Measurements from ENCODE around the gene ADGRA3. TPM values are rescaled to one million over a fixed set of nuclear protein-coding genes. Genes with fewer than 3 reads are reported as not detected.

Gene ADGRA3
- total RNA-seq, 1 experiment from 2014 or later = 56.5 TPM

DNA sequence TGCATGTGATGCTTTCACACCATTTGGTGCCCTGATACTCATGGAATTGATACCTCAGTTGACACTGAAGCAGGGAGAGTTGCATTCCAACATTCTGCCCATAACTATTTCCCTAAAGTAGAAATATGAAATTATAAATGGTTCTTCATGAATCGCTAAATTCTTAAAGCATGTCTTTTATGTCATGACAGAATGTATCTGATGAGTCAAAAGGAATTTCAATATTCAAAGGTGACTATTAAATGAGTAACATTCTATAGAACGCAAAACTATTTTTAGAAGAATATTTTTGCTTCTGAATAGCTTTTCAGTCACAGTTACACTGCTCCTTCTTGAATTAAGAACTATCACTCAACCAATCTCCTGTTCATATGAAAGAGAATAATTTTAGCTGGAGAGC is 152.8 kb downstream of the ADGRA3 start:
- Histone ChIP-seq H3K27ac (ENCODE audit: insufficient read length, low read depth, low read length) (no peak overlapping the region), H3K23ac (ENCODE audit: insufficient read length, low read depth, low read length) (no peak overlapping the region), H4K8ac (replicated peaks; ENCODE audit: insufficient read length, low read depth, low read length) (no peak overlapping the region), H3K79me1 (ENCODE audit: insufficient read depth, low read depth, low read length, poor library complexity, severe bottlenecking) (no peaks in the 10 kb centered on the region), H3K56ac (ENCODE audit: insufficient read length, low read depth, low read length) (no peak overlapping the region), H2BK12ac (ENCODE audit: insufficient read length, low read depth, low read length) (no peak overlapping the region), H3K27me3 (ENCODE audit: insufficient read depth, low read length) (no peaks in the 10 kb centered on the region), H3K4me1 (ENCODE audit: insufficient read depth, low read length) (peaks cover 4% of the 10 kb centered on the region; the same call in 1 of the 2 replicates), H3K18ac (ENCODE audit: insufficient read length, low read depth, low read length) (no peak overlapping the region), H2BK20ac (ENCODE audit: low read depth, low read length, poor library complexity, severe bottlenecking) (no peak overlapping the region), H2AK5ac (ENCODE audit: insufficient read length, low read length) (no peak overlapping the region), H2AFZ (ENCODE audit: low read length) (no peak overlapping the region), H3K4ac (ENCODE audit: low read depth, low read length) (no peak overlapping the region), H3T11ph (ENCODE audit: low read length) (no peak overlapping the region), H4K91ac (ENCODE audit: insufficient read length, low read depth, low read length) (no peak overlapping the region), H2BK120ac (ENCODE audit: low read depth, low read length, poor library complexity, severe bottlenecking) (no peak overlapping the region), H3K14ac (ENCODE audit: insufficient read depth, low read length) (no peak overlapping the region), H4K20me1 (ENCODE audit: control insufficient read depth, insufficient read depth, insufficient read length) (no peaks in the 10 kb centered on the region), H3K4me2 (ENCODE audit: insufficient read depth, insufficient read length, low read length) (no peak overlapping the region), H3K79me2 (ENCODE audit: insufficient read depth, low read length) (no peaks in the 10 kb centered on the region), H3K9ac (ENCODE audit: extremely low read depth, insufficient read length, low read length) (no peak overlapping the region), H4K5ac (ENCODE audit: insufficient read length, low read depth, low read length) (no peak overlapping the region), H3K9me3 (ENCODE audit: control insufficient read depth, low read depth, low read length) (no peaks in the 10 kb centered on the region), H3K23me2 (ENCODE audit: insufficient read length, low read depth, low read length, poor library complexity, severe bottlenecking) (no peaks in the 10 kb centered on the region), H2BK5ac (ENCODE audit: insufficient read length, low read length) (no peak overlapping the region), H2BK15ac (ENCODE audit: low read depth, low read length) (no peak overlapping the region)
- Mint-ChIP-seq H3K9me3 (peaks cover 3 to 4% of the 10 kb centered on the region in 2 experiments; a peak in 3 of 5 replicates), H3K27me3 (ENCODE audit: low read depth) (no peaks in the 10 kb centered on the region; the same call in 1 of the 2 replicates), H3K4me1 (peaks cover 11 to 17% of the 10 kb centered on the region in 2 experiments), H3K36me3 (ENCODE audit: insufficient read depth in 1 of 3, low read depth in 3 of 3) (peaks cover 0 to 6% (median 6%) of the 10 kb centered on the region in 3 experiments; a peak in 5 of 7 replicates), H3K4me3 (no peak overlapping the region), H3K27ac (no peak overlapping the region)
- TF ChIP-seq, protein P1, sequence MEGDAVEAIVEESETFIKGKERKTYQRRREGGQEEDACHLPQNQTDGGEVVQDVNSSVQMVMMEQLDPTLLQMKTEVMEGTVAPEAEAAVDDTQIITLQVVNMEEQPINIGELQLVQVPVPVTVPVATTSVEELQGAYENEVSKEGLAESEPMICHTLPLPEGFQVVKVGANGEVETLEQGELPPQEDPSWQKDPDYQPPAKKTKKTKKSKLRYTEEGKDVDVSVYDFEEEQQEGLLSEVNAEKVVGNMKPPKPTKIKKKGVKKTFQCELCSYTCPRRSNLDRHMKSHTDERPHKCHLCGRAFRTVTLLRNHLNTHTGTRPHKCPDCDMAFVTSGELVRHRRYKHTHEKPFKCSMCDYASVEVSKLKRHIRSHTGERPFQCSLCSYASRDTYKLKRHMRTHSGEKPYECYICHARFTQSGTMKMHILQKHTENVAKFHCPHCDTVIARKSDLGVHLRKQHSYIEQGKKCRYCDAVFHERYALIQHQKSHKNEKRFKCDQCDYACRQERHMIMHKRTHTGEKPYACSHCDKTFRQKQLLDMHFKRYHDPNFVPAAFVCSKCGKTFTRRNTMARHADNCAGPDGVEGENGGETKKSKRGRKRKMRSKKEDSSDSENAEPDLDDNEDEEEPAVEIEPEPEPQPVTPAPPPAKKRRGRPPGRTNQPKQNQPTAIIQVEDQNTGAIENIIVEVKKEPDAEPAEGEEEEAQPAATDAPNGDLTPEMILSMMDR (conservative IDR thresholded peaks at IDR 0.05) = no peak
- no CpG with 5 or more reads among the region's 2 CpGs for WGBS (ENCODE audit: extremely low coverage, insufficient read length, low lambda C conversion rate)
- no peak for DNase-seq

Measured in H9 (cell line).